C4-2B (cell line): ENCODE data around the gene CCDC141.

Experiments used
- H3K27ac ChIP-seq: fragments of 450-650 bp; 2 replicates; pipeline ENCODE4 v1.5.1; 2017
- CTCF ChIP-seq: fragments of 450-650 bp; conservative IDR thresholded peaks from 2 replicates; pipeline ENCODE4 v1.5.1; 2017; ENCODE audit warnings: mild to moderate bottlenecking
- ZFX ChIP-seq: fragments of 450-650 bp; IDR thresholded peaks from 2 replicates; pipeline ENCODE4 v1.6.1; 2017

CCDC141 gene

GRCh38 chr2:178934571-178934970 lies 115.4 kb downstream of the CCDC141 start:
- TF ChIP-seq ZFX (no peak), CTCF (no peak)
- H3K27ac ChIP-seq, result no peak overlapping the region

- TF ChIP-seq CTCF (no peak), ZFX (no peak)
- H3K27ac ChIP-seq, result no peak overlapping the region
Observed at GRCh38 chr2:178933493-178933892, 116.4 kb downstream of the CCDC141 start.

DNA sequence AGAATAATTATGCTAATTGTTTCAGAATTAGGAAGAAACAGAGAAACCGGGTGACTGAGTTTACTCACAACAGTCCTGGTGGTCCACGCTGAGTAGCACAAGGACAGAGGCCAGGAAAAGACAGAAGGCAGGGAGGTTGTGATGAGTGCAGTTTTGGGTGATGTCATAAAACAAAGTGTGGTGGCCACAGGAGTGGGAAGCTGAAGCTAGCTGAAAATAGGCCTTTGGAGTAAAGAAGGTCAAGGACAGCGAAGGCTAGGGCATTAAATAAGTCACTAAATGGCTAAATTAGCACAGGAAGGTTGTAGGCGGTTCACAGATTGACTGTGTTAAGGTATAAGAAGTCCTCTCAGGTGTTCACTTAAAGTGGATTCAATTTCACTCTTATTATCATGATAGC lies 121.9 kb downstream of the CCDC141 start:
- TF ChIP-seq CTCF (no peak), ZFX (no peak)
- H3K27ac ChIP-seq, result no peak overlapping the region

DNA sequence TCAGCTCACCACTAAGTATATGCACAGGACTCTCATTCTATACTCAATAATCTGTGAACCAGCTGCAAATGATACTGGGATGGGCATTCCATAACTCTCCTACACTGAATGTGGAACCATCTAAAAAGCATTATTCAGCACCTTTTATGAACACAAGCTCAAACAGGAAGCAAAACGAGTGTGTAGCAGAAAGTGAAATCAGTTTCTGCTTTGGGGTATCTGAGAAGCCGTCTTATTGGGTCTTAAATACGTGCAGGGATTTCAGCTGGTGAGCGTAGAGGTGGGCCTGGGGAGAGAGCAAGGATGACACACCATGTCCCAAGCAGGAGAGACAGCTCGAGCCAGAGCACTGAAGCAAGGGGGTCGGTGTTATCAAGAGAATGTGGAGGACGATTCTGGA lies 122.8 kb downstream of the CCDC141 start:
- TF ChIP-seq ZFX, result no peak
- H3K27ac ChIP-seq, result no peak overlapping the region

- no peak overlapping the region for H3K27ac ChIP-seq
- TF ChIP-seq ZFX, result no peak
- no peak for TF ChIP-seq CTCF
Observed at GRCh38 chr2:178924817-178925216, 125.1 kb downstream of the CCDC141 start.

DNA sequence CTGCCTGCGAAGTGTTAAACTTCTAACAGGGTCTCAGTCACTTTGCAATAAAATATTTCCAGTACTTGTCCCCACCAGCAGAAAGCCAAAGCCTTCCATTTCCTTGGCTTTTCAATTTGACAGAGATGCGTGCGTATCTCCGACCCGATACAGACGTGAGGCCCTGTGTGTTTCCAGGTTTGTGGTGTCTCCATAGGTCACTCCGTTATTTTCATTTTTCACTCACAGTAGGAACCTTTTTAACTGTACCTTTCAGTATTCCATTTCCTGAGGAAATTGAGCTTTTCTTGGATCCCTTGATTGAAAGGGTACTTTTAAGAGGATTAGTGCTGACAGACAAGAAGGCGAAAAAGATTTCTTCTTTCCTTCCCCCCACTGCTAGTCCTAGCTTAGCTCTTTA lies 126.4 kb downstream of the CCDC141 start:
- H3K27ac ChIP-seq, result no peak overlapping the region
- TF ChIP-seq ZFX (no peak), CTCF (no peak)

DNA sequence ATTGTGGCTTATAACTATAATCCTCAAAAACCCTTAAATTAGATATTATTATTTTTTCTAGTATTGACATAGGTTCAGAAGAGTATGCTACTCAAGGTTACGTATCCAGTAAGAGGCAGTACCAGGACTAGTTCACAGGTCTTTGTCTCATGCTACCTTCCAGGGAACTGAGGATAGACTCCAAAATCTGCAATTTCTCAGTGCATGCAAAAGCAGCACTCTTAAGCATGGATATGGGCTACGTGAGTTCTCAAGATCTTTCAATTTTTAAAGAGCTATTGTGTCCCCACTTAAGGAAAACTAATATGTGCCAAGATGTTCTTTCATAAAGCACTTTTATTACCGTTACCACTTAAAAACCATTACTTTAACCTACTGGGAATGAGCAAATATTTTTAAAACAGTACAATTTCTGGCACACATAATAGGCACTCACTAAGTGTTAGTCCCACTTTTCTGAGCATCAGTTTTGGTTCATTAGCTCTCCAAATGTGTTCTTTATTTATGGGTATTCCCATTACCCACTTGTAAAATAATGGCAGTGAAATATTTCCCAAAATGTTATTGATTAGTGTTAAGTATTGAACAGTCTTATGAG lies 128.9 kb downstream of the CCDC141 start:
- TF ChIP-seq ZFX (no peak), CTCF (no peak)
- no peak overlapping the region for H3K27ac ChIP-seq

- H3K27ac ChIP-seq, result no peak overlapping the region
Observed at GRCh38 chr2:178917555-178917954, 132.4 kb downstream of the CCDC141 start.

More at GRCh38 chr2:178917555-178917954, 132.4 kb downstream of the CCDC141 start:
- TF ChIP-seq CTCF (no peak), ZFX (no peak)
